Measurements from ENCODE around the gene TSPAN17. TPM values are rescaled to one million over a fixed set of nuclear protein-coding genes. Genes with fewer than 3 reads are reported as not detected.

The TSPAN17 gene
- total and polyA plus RNA-seq, 2 experiments from 2014 or later: 11.7 to 52.1 TPM

GRCh38 chr5:176662371-176663333, 15.4 kb downstream of the TSPAN17 start:
- no peaks in the 10 kb centered on the region for H3K9me2 ChIP-seq (ENCODE audit: insufficient read depth)
- no peak overlapping the region for H3K27ac ChIP-seq (ENCODE audit: low read depth)
- peaks cover 3% of the 10 kb centered on the region; the same call in 2 of the 3 replicates for H3K9me3 Mint-ChIP-seq
- no peaks in the 10 kb centered on the region; the same call in 1 of the 2 replicates for H3K4me1 ChIP-seq (ENCODE audit: insufficient read depth)
- no peak for ATAC-seq
- no peaks in the 10 kb centered on the region; the same call in 2 of the 3 replicates for H3K36me3 Mint-ChIP-seq (ENCODE audit: low read depth)
- TF ChIP-seq ZNF114 (CRISPR knock-in tag; IDR thresholded peaks at IDR 0.05): no peak
- no peak for TF ChIP-seq NANOG (IDR thresholded peaks at IDR 0.05; ENCODE audit: borderline replicate concordance)
- TF ChIP-seq ETS1 (IDR thresholded peaks at IDR 0.05): no peak
- TF ChIP-seq EZH2phosphoT487 (IDR thresholded peaks at IDR 0.05; ENCODE audit: unreplicated experiment): no peak
- TF ChIP-seq, protein P1, sequence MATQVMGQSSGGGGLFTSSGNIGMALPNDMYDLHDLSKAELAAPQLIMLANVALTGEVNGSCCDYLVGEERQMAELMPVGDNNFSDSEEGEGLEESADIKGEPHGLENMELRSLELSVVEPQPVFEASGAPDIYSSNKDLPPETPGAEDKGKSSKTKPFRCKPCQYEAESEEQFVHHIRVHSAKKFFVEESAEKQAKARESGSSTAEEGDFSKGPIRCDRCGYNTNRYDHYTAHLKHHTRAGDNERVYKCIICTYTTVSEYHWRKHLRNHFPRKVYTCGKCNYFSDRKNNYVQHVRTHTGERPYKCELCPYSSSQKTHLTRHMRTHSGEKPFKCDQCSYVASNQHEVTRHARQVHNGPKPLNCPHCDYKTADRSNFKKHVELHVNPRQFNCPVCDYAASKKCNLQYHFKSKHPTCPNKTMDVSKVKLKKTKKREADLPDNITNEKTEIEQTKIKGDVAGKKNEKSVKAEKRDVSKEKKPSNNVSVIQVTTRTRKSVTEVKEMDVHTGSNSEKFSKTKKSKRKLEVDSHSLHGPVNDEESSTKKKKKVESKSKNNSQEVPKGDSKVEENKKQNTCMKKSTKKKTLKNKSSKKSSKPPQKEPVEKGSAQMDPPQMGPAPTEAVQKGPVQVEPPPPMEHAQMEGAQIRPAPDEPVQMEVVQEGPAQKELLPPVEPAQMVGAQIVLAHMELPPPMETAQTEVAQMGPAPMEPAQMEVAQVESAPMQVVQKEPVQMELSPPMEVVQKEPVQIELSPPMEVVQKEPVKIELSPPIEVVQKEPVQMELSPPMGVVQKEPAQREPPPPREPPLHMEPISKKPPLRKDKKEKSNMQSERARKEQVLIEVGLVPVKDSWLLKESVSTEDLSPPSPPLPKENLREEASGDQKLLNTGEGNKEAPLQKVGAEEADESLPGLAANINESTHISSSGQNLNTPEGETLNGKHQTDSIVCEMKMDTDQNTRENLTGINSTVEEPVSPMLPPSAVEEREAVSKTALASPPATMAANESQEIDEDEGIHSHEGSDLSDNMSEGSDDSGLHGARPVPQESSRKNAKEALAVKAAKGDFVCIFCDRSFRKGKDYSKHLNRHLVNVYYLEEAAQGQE (IDR thresholded peaks at IDR 0.05; ENCODE audit: unreplicated experiment): no peak
- TF ChIP-seq ZNF462 (CRISPR knock-in tag; IDR thresholded peaks at IDR 0.05): no peak
- TF ChIP-seq ZNF331 (CRISPR knock-in tag; IDR thresholded peaks at IDR 0.05; ENCODE audit: low read depth): no peak
- TF ChIP-seq POLR2AphosphoS5 (IDR thresholded peaks at IDR 0.05; ENCODE audit: low read depth): no peak
- no peak for TF ChIP-seq EZH2 (IDR thresholded peaks at IDR 0.05; ENCODE audit: low read depth, unreplicated experiment)
- TF ChIP-seq CREB1 (CRISPR knock-in tag; IDR thresholded peaks at IDR 0.05; ENCODE audit: low read depth): no peak
- TF ChIP-seq JUNB (IDR thresholded peaks at IDR 0.05; ENCODE audit: unreplicated experiment): no peak
- no peak for TF ChIP-seq STAT1 (IDR thresholded peaks at IDR 0.05; ENCODE audit: unreplicated experiment)
- TF ChIP-seq, protein P2, sequence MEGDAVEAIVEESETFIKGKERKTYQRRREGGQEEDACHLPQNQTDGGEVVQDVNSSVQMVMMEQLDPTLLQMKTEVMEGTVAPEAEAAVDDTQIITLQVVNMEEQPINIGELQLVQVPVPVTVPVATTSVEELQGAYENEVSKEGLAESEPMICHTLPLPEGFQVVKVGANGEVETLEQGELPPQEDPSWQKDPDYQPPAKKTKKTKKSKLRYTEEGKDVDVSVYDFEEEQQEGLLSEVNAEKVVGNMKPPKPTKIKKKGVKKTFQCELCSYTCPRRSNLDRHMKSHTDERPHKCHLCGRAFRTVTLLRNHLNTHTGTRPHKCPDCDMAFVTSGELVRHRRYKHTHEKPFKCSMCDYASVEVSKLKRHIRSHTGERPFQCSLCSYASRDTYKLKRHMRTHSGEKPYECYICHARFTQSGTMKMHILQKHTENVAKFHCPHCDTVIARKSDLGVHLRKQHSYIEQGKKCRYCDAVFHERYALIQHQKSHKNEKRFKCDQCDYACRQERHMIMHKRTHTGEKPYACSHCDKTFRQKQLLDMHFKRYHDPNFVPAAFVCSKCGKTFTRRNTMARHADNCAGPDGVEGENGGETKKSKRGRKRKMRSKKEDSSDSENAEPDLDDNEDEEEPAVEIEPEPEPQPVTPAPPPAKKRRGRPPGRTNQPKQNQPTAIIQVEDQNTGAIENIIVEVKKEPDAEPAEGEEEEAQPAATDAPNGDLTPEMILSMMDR (conservative IDR thresholded peaks at IDR 0.05; ENCODE audit: low read depth in 2 of 2): no peak
- H3K4me3 Mint-ChIP-seq: no peak overlapping the region
- peaks cover 6% of the 10 kb centered on the region for H3K27me3 Mint-ChIP-seq (ENCODE audit: insufficient read depth, low read depth, poor library complexity)
- no peaks in the 10 kb centered on the region for H3K36me3 ChIP-seq (ENCODE audit: insufficient read depth)
- H3K4me2 ChIP-seq: no peak overlapping the region
- H4K20me1 ChIP-seq (replicated peaks; ENCODE audit: insufficient read depth): no peaks in the 10 kb centered on the region
- H3K79me2 ChIP-seq (replicated peaks; ENCODE audit: insufficient read depth): no peaks in the 10 kb centered on the region
- H3F3A ChIP-seq (replicated peaks; ENCODE audit: low read depth): 0 out of 2 replicates have a peak, but pooled peaks cover 6% of the 10 kb centered on the region
- no peak for DNase-seq (ENCODE audit: low spot score)
- no peak overlapping the region for H2AFZ ChIP-seq
- H3K4me3 ChIP-seq: no peak overlapping the region
- H3K27ac Mint-ChIP-seq: no peak overlapping the region
- H3K27me3 ChIP-seq (ENCODE audit: insufficient read depth): no peaks in the 10 kb centered on the region
- peaks cover 16% of the 10 kb centered on the region for H3K4me1 Mint-ChIP-seq
